Measurements from ENCODE around the gene RAB5B. TPM values are rescaled to one million over a fixed set of nuclear protein-coding genes. Genes with fewer than 3 reads are reported as not detected.
A peak's percentile ranks its signal among the peaks of the same experiment; 100 is the strongest.

RAB5B gene
- total RNA-seq, 2 donors from 2014 or later, result 112 to 178 TPM

DNA sequence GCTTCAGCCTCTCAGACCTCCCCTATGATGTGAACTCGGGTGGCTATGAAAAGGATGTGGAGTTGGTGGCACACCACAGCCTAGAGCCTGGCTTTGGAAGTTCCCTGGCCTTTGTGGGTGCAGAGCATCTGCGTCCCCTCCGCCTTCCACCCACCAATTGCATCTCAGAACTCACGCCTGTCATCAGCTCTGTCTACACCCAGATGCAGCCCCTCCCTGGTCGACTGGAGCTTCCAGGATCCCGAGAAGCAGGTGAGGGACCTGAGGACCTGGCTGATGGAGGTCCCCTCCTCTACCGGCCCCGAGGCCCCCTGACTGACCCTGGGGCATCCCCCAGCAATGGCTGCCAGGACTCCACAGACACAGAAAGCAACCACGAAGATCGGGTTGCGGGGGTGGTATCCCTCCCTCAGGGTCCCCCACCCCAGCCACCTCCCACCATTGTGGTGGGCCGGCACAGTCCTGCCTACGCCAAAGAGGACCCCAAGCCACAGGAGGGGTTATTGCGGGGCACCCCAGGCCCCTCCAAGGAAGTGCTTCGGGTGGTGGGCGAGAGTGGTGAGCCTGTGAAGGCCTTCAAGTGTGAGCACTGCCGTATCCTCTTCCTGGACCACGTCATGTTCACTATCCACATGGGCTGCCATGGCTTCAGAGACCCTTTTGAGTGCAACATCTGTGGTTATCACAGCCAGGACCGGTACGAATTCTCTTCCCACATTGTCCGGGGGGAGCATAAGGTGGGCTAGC is 60.9 kb downstream of the RAB5B start:
- no peak for DNase-seq
- no peaks in the 10 kb centered on the region for H3K36me3 ChIP-seq
- intact Hi-C loops (cut with DNase I), result loop anchor here (5.0 to 10.0 kb wide), 2 partner anchors 42 to 290 kb away; partner anchors contain the start of gene GDF11

DNA sequence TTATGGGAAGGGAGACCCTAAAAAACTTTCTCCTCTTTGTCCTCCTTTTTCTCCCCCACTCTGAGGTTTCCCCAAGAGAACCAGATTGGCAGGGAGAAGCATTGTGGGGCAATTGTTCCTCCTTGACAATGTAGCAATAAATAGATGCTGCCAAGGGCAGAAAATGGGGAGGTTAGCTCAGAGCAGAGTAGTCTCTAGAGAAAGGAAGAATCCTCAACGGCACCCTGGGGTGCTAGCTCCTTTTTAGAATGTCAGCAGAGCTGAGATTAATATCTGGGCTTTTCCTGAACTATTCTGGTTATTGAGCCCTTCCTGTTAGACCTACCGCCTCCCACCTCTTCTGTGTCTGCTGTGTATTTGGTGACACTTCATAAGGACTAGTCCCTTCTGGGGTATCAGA is 63.3 kb downstream of the RAB5B start:
- Histone ChIP-seq H3K9me3 (no peaks in the 10 kb centered on the region), H3K27ac (no peak overlapping the region), H3K36me3 (no peaks in the 10 kb centered on the region), H3K27me3 (no peaks in the 10 kb centered on the region), H3K9ac (ENCODE audit: low read depth in 2 of 2, low read length in 2 of 2) (no peak overlapping the region), H3K4me1 (no peaks in the 10 kb centered on the region), H3K4me3 (no peak overlapping the region)
- intact Hi-C loops (cut with DNase I), result loop anchor here (5.0 to 10.0 kb wide), 2 partner anchors 45 to 292 kb away; partner anchors contain the start of gene GDF11
- no peak for DNase-seq
- TF ChIP-seq, protein P1, sequence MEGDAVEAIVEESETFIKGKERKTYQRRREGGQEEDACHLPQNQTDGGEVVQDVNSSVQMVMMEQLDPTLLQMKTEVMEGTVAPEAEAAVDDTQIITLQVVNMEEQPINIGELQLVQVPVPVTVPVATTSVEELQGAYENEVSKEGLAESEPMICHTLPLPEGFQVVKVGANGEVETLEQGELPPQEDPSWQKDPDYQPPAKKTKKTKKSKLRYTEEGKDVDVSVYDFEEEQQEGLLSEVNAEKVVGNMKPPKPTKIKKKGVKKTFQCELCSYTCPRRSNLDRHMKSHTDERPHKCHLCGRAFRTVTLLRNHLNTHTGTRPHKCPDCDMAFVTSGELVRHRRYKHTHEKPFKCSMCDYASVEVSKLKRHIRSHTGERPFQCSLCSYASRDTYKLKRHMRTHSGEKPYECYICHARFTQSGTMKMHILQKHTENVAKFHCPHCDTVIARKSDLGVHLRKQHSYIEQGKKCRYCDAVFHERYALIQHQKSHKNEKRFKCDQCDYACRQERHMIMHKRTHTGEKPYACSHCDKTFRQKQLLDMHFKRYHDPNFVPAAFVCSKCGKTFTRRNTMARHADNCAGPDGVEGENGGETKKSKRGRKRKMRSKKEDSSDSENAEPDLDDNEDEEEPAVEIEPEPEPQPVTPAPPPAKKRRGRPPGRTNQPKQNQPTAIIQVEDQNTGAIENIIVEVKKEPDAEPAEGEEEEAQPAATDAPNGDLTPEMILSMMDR (IDR thresholded peaks at IDR 0.05), result no peak

More for the DNA sequence above, 60.9 kb downstream of the RAB5B start:
- TF ChIP-seq, protein P1 (IDR thresholded peaks at IDR 0.05), result no peak
- Histone ChIP-seq H3K27ac (no peak overlapping the region), H3K9me3 (no peaks in the 10 kb centered on the region), H3K27me3 (no peaks in the 10 kb centered on the region), H3K4me1 (no peaks in the 10 kb centered on the region), H3K4me3 (no peak overlapping the region), H3K9ac (ENCODE audit: low read depth in 2 of 2, low read length in 2 of 2) (no peak overlapping the region)

DNA sequence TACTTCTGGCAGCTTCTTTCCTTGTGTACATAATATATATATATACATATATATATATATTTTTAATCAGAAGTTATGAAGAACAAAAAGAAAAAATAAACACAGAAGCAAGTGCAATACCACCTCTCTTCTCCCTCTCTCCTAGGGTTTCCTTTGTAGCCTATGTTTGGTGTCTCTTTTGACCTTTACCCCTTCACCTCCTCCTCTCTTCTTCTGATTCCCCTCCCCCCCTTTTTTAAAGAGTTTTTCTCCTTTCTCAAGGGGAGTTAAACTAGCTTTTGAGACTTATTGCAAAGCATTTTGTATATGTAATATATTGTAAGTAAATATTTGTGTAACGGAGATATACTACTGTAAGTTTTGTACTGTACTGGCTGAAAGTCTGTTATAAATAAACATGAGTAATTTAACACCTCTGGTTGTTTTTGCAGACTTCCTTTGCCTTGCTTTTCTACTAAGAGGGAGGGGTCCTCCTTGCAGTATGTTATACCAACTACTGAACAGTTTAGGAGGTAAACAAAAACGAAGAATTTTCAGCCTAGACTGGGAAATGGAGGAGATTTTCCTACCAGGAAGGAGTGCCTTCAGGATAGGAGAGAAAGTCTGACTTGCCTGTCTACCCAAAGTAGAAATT is 64.3 kb downstream of the RAB5B start:
- H3K9me3 ChIP-seq, result no peaks in the 10 kb centered on the region
- no peak for DNase-seq
- no peak overlapping the region for H3K4me3 ChIP-seq
- peaks cover 3% of the 10 kb centered on the region for H3K4me1 ChIP-seq
- intact Hi-C loops (cut with DNase I), result loop anchor here (5.0 to 10.0 kb wide), 2 partner anchors 46 to 293 kb away; partner anchors contain the start of gene GDF11
- no peaks in the 10 kb centered on the region for H3K36me3 ChIP-seq
- H3K9ac ChIP-seq (ENCODE audit: low read depth in 2 of 2, low read length in 2 of 2), result no peak overlapping the region
- H3K27me3 ChIP-seq, result no peaks in the 10 kb centered on the region
- H3K27ac ChIP-seq, result no peak overlapping the region
- TF ChIP-seq, protein P1 (IDR thresholded peaks at IDR 0.05), result no peak

DNA sequence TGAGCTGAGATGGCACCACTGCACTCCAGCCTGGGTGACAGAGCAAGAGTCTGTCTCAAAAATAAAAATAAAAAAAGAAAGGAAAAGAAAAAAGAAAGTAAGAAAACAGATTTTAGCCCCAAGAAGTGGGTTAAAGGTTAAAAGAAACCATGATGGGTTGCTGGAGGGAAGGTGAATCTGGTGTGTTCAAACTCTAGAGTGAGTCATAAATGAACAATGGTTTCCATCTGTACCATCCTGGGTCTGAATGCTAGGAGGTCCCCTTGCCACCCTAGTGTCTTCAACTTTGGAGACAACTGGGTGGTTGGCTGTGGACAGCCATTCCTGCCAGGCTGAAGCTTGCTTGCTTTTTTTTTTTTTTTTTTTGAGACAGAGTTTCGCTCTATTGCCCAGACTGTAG is 66.3 kb downstream of the RAB5B start:
- Histone ChIP-seq H3K27me3 (no peaks in the 10 kb centered on the region), H3K9ac (ENCODE audit: low read depth in 2 of 2, low read length in 2 of 2) (no peak overlapping the region), H3K4me3 (no peak overlapping the region), H3K4me1 (peaks cover 5% of the 10 kb centered on the region), H3K27ac (no peak overlapping the region), H3K9me3 (no peaks in the 10 kb centered on the region), H3K36me3 (peaks cover 16% of the 10 kb centered on the region)
- DNase-seq, result no peak
- intact Hi-C loops (cut with DNase I), result loop anchor here (10.0 kb wide), 1 partner anchor 75 kb away; the partner anchor contains the start of genes RPL41 and ZC3H10
- TF ChIP-seq, protein P1 (IDR thresholded peaks at IDR 0.05), result no peak

DNA sequence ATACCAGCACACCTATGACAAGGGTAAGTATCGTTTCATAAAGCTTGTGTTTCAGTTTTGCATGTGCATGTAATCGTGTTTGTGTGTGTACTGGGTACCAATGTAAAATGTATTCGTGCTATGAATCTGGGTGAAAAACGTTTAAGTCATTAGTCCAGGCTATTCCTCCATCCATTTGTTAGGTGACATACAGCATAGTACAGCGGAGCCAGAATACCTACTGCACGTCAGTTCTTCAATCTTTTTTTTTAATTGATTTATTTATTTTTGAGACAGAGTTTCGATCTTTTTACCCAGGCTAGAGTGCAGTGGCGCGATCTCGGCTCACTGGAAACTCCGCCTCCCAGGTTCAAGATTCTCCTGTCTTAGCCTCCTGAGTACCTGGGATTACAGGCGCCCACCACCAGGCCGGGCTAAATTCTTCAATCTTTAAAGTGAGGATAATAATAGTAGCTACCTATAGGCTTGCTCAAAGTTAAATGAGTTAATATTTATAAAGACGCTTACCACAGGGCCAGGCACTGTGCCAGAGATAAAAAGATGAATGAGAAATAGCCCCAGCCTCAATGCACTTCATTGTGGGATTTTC is 67.2 kb downstream of the RAB5B start:
- Histone ChIP-seq H3K4me3 (peak overlapping the region; percentile 67), H3K27ac (peak overlapping the region; percentile 96), H3K9me3 (no peaks in the 10 kb centered on the region), H3K36me3 (peaks cover 16% of the 10 kb centered on the region), H3K27me3 (no peaks in the 10 kb centered on the region), H3K9ac (ENCODE audit: low read depth in 2 of 2, low read length in 2 of 2) (peak overlapping the region; percentile 45 to 96), H3K4me1 (peaks cover 5% of the 10 kb centered on the region)
- intact Hi-C loops (cut with DNase I), result loop anchor here (10.0 kb wide), 1 partner anchor 74 kb away; the partner anchor contains the start of genes RPL41 and ZC3H10
- TF ChIP-seq, protein P1 (IDR thresholded peaks at IDR 0.05), result no peak
- peak; percentile 29 for DNase-seq

All from colonic mucosa (tissue), 4 donors.